Gastrocnemius medialis (tissue), 4 donors: ENCODE results near the gene ZDHHC11.

Experiments used
- CTCF ChIP-seq, 5 experiments: fragments of 450-650 bp in 3 of 5; fragments of 200-600 bp in 2 of 5; sonication (generic) in 2 of 5; IDR thresholded peaks in 4 of 5; conservative IDR thresholded peaks in 1 of 5; 1 replicate in 4 of 5; 2 replicates in 1 of 5; pipeline ENCODE4 v1.5.1; 2016 to 2019; ENCODE audit warnings: antibody characterized with exemption in 5 of 5, mild to moderate bottlenecking in 3 of 5, moderate library complexity in 3 of 5
- POLR2A ChIP-seq, 2 donors: fragments of 450-650 bp; IDR thresholded peaks; one replicate each; pipeline ENCODE4 v1.6.1; 2017; ENCODE audit warnings: antibody characterized with exemption in 2 of 2, mild to moderate bottlenecking in 2 of 2, moderate library complexity in 2 of 2

- TF ChIP-seq CTCF (IDR thresholded peaks at IDR 0.05 in 4 of 5, conservative IDR thresholded peaks at IDR 0.05 in 1 of 5) (no peak), POLR2A (IDR thresholded peaks at IDR 0.05) (no peak)
These were observed 29.3 kb downstream of the ZDHHC11 start for GRCh38 chr5:821504-821903.
